Pancreas (tissue), 10 donors: ENCODE measurements around the gene TRERF1. TPM values are rescaled to one million over a fixed set of nuclear protein-coding genes. Genes with fewer than 3 reads are reported as not detected.

Source experiments
- ATAC-seq, 4 donors: fragments of 200-7000 bp; cut with Tn5 transposase; one replicate each; pipeline versions ENCODE4 v1.8.0 to v1.9.1; 2020; ENCODE audit warnings: mild to moderate bottlenecking in 4 of 4, moderate library complexity in 4 of 4
- DNase-seq, 6 donors: peaks; one replicate each; pipeline ENCODE4 v3.0.0-alpha.2; 2020
- FAIRE-seq: peaks from 2 replicates; lab custom pipeline; 2012; peaks lifted over from hg19 to GRCh38; lab: Jason Lieb, UNC
- H3K27ac ChIP-seq, 4 donors: fragments of 200-600 bp; sonication (generic); 1 replicate in 3 of 4; 2 replicates in 1 of 4; pipeline versions ENCODE4 v1.5.0 to v1.8.0; 2020
- H3K27me3 ChIP-seq, 4 donors: fragments of 200-600 bp; one replicate each; pipeline ENCODE4 v1.8.0; 2021
- H3K36me3 ChIP-seq, 3 donors: fragments of 200-600 bp; sonication (generic) in 1 of 3; one replicate each; pipeline versions ENCODE4 v1.5.0 to v1.8.0; 2020 to 2021
- H3K4me1 ChIP-seq, 3 donors: fragments of 200-600 bp; one replicate each; pipeline ENCODE4 v1.8.0; 2021
- H3K4me3 ChIP-seq, 4 donors: fragments of 200-600 bp; sonication (generic) in 2 of 4; one replicate each; pipeline versions ENCODE4 v1.5.0 to v1.8.0; 2020 to 2021
- H3K9me3 ChIP-seq, 4 donors: fragments of 200-600 bp; one replicate each; pipeline ENCODE4 v1.8.0; 2021
- WGBS, 2 donors: extraction: QIAGEN DNeasy Blood & Tissue Kit; methylation state at CpG; one replicate each; pipeline ENCODE4 v1.1.7; 2013; 5-methylcytosine and 5-hydroxymethylcytosine counted together
- intact Hi-C, 3 donors: fragments of 100-400 bp; cut with DNase I; formaldehyde crosslinking; loops; one replicate each; pipeline versions ENCODE4 v1.11.1 to v1.14.2; 2022
- polyA plus RNA-seq, 2 donors: library from polyadenylated mRNA; stranded (reverse); fragments of 200-250 nt; gene quantifications; one replicate each; pipeline ENCODE4 v1.2.3, GENCODE V29; 2013
- total RNA-seq, 6 donors: library from RNA; stranded (reverse); fragmentation: NEBNext Ultra II Directional in 4 of 6; extraction: Animal tissue kit (Norgen Biotek cat#: 25700) in 4 of 6; gene quantifications; one replicate each; pipeline versions ENCODE4 v1.2.1 to v1.2.4, GENCODE V29; 2021 to 2023
- TF ChIP-seq, protein P1 (sequence below), 4 donors: fragments of 200-600 bp; sonication (generic) in 3 of 4; IDR thresholded peaks; one replicate each; pipeline versions ENCODE4 v1.5.0 to v1.8.0; 2021; ENCODE audit warnings: antibody characterized with exemption in 4 of 4
- donor health status: healthy with polysubstance abuse.
- donor health status: DM: no; HTN: no; CAD: no; lungs with moderate emphysema.
- donor health status: DM: no; HTN: no; CAD: no.
- donor health status: control.
- donor health status: control.
- donor health status: Bipolar disorder and iron deficiency.
- donor health status: DM: yes; HTN: yes; CAD: no.
- donor health status: DM: no; HTN: no; CAD: no.
- donor health status: DM: no; HTN: no; CAD: no.
- donor health status: DM: yes; HTN: yes; CAD: no.

The TRERF1 gene
- total and polyA plus RNA-seq, 8 donors: 0.94 to 2.5 (median 1.5) TPM

DNA sequence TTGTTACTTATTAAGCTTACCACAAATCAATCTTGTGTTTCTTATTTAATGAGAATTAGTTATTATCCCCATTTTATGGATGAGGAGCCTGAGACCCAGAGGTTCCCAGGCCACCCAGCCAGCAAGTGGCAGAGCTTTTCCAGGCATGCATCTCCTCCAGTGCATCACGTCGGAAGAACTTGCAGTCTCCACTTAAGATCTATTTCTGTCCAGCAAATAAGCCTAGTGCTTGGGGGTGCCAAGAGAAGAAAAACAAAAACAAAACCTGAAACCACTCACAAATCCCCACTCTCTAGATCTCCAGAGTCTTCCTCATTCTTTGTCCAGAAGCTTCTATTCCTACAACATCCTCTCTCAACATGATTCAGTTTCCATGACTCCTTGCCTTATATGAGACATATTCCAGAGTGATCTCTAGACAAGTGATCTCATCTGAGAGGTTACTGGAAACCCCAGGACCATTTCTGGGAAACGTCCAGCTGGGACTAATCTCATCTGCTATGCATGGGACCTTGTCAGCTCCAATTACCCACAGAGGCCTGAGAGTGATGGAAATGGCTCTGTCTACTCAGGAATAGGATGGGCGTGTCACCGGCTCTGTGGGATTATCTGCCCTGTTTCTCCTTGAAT is 261.1 kb downstream of the TRERF1 start:
- ATAC-seq (peak in 2 of 4 donors; percentile 80 to 85), DNase-seq (peak in 1 of 6 donors; percentile 40), FAIRE-seq (no peak)
- TF ChIP-seq, protein P1, sequence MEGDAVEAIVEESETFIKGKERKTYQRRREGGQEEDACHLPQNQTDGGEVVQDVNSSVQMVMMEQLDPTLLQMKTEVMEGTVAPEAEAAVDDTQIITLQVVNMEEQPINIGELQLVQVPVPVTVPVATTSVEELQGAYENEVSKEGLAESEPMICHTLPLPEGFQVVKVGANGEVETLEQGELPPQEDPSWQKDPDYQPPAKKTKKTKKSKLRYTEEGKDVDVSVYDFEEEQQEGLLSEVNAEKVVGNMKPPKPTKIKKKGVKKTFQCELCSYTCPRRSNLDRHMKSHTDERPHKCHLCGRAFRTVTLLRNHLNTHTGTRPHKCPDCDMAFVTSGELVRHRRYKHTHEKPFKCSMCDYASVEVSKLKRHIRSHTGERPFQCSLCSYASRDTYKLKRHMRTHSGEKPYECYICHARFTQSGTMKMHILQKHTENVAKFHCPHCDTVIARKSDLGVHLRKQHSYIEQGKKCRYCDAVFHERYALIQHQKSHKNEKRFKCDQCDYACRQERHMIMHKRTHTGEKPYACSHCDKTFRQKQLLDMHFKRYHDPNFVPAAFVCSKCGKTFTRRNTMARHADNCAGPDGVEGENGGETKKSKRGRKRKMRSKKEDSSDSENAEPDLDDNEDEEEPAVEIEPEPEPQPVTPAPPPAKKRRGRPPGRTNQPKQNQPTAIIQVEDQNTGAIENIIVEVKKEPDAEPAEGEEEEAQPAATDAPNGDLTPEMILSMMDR (IDR thresholded peaks at IDR 0.05): no peak
- Histone ChIP-seq H3K9me3 (no peaks in the 10 kb centered on the region), H3K27ac (no peak overlapping the region), H3K27me3 (no peaks in the 10 kb centered on the region), H3K4me1 (no peaks in the 10 kb centered on the region), H3K4me3 (no peak overlapping the region), H3K36me3 (no peaks in the 10 kb centered on the region)
- intact Hi-C loops: no loop called here
- 76 to 77% methylated on average over 5 of the region's 5 CpGs for WGBS, 2 donors

- Histone ChIP-seq H3K36me3 (no peaks in the 10 kb centered on the region), H3K9me3 (no peaks in the 10 kb centered on the region), H3K27me3 (no peaks in the 10 kb centered on the region), H3K4me3 (no peak overlapping the region), H3K4me1 (no peaks in the 10 kb centered on the region), H3K27ac (no peak overlapping the region)
- no peak for ATAC-seq
- FAIRE-seq: no peak
- intact Hi-C loops: no loop called here
- TF ChIP-seq, protein P1 (IDR thresholded peaks at IDR 0.05): no peak
- no peak for DNase-seq
- WGBS, 2 donors: 68 to 86% methylated on average over 6 of the region's 6 CpGs
These were observed 263.3 kb downstream of the TRERF1 start for GRCh38 chr6:42188406-42188805.

DNA sequence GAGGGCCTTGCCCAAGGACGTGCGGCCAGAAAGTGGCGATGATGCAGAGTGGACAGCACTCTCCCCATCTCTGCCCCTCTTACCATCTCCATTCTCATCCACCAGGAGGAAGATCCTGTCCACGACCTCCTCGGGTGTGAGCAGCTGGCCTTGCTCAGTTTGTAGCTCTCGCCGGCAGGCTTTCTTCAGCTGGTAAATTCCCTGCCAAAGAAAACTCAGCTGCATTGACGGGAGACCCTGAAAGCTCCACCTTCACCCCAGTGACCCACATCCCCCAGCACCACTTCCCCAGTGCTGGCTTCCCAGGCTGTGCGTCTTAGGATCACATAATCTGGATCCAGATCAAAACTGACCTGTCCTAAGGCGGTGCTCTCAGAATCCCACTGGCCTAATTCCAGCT is 266.1 kb downstream of the TRERF1 start:
- Histone ChIP-seq H3K27me3 (no peaks in the 10 kb centered on the region), H3K27ac (no peak overlapping the region), H3K36me3 (no peaks in the 10 kb centered on the region), H3K9me3 (no peaks in the 10 kb centered on the region), H3K4me1 (no peaks in the 10 kb centered on the region), H3K4me3 (no peak overlapping the region)
- no peak for ATAC-seq
- intact Hi-C loops: no loop called here
- TF ChIP-seq, protein P1 (IDR thresholded peaks at IDR 0.05): no peak
- 57 to 74% methylated on average over 10 of the region's 10 CpGs for WGBS, 2 donors
- no peak for FAIRE-seq
- DNase-seq: no peak

GRCh38 chr6:42184475-42184874 is 267.3 kb downstream of the TRERF1 start:
- no peaks in the 10 kb centered on the region for H3K9me3 ChIP-seq
- no peak overlapping the region for H3K27ac ChIP-seq
- 82 to 90% methylated on average over 4 of the region's 4 CpGs for WGBS, 2 donors
- H3K4me3 ChIP-seq: no peak overlapping the region
- TF ChIP-seq, protein P1 (IDR thresholded peaks at IDR 0.05): no peak
- H3K36me3 ChIP-seq: no peaks in the 10 kb centered on the region
- no peak for DNase-seq
- H3K27me3 ChIP-seq: no peaks in the 10 kb centered on the region
- no peaks in the 10 kb centered on the region for H3K4me1 ChIP-seq
- FAIRE-seq: no peak
- no peak for ATAC-seq
- intact Hi-C loops: no loop called here

GRCh38 chr6:42182101-42182500 is 269.6 kb downstream of the TRERF1 start:
- 21 to 26% methylated on average over 5 of the region's 5 CpGs for WGBS, 2 donors
- Histone ChIP-seq H3K27me3 (no peaks in the 10 kb centered on the region), H3K4me1 (no peaks in the 10 kb centered on the region), H3K27ac (no peak overlapping the region), H3K9me3 (no peaks in the 10 kb centered on the region), H3K4me3 (no peak overlapping the region), H3K36me3 (no peaks in the 10 kb centered on the region)
- DNase-seq (peak in 1 of 6 donors; percentile 25), FAIRE-seq (no peak), ATAC-seq (peak in 2 of 4 donors; percentile 50 to 57)
- TF ChIP-seq, protein P1 (IDR thresholded peaks at IDR 0.05): no peak
- intact Hi-C loops: no loop called here
